PC-9 (cell line): ENCODE results near the gene CRYBB3. TPM values are rescaled to one million over a fixed set of nuclear protein-coding genes. Genes with fewer than 3 reads are reported as not detected.
A peak's percentile ranks its signal among the peaks of the same experiment; 100 is the strongest.
"Not testable (repeated sequence)": the region's sequence is repeated elsewhere in the genome, so short reads cannot be mapped to it uniquely, and the experiment has no call there.

Experiments used
- BruUV-seq: library from RNA; stranded (reverse); fragments of 400-500 nt; replicated peaks from 2 replicates; lab custom pipeline; 2021; lab: Mats Ljungman, UMichigan
- CTCF ChIA-PET: fragments of 300-600 bp; sonication (Branson Sonifier 250); formaldehyde crosslinking; loops from one replicate; lab custom pipeline; 2022; ENCODE audit warnings: antibody characterized with exemption; lab: Charles Lee
- POLR2A ChIA-PET: fragments of 300-600 bp; sonication (Branson Sonifier 250); formaldehyde crosslinking; loops from one replicate; lab custom pipeline; 2022; ENCODE audit warnings: antibody characterized with exemption; ENCODE audit not compliant: unreplicated experiment; lab: Charles Lee
- DNase-seq, 2 experiments: peaks; one replicate each; pipeline versions ENCODE4 v3.0.0 to v3.0.0-alpha.2; 2015 to 2022; ENCODE audit warnings: mixed read lengths in 1 of 2
- H2AFZ ChIP-seq: fragments of 200-600 bp; sonication (generic); 2 replicates; pipeline ENCODE4 v1.8.1; 2017; ENCODE audit warnings: antibody characterized with exemption
- H3F3A ChIP-seq: fragments of 200-600 bp; sonication (generic); 2 replicates; pipeline ENCODE4 v1.8.1; 2017; ENCODE audit warnings: antibody characterized with exemption, mild to moderate bottlenecking, low read depth; ENCODE audit not compliant: insufficient read depth
- H3K27ac ChIP-seq: fragments of 200-600 bp; sonication (generic); 2 replicates; pipeline ENCODE4 v1.6.1; 2016; ENCODE audit warnings: mixed run types
- H3K27me3 ChIP-seq: fragments of 200-600 bp; sonication (generic); 2 replicates; pipeline ENCODE4 v1.6.1; 2016; ENCODE audit warnings: low read depth, mixed run types; ENCODE audit not compliant: insufficient read depth
- H3K36me3 ChIP-seq: fragments of 200-600 bp; sonication (generic); 2 replicates; pipeline ENCODE4 v1.6.1; 2016; ENCODE audit warnings: low read depth, mixed run types
- H3K4me1 ChIP-seq: fragments of 200-600 bp; sonication (generic); replicated peaks from 2 replicates; pipeline ENCODE4 v1.6.1; 2016; ENCODE audit warnings: mixed run types; ENCODE audit not compliant: insufficient read depth
- H3K4me2 ChIP-seq: fragments of 200-600 bp; sonication (generic); 2 replicates; pipeline ENCODE4 v1.6.1; 2017; ENCODE audit warnings: mixed run types
- H3K4me3 ChIP-seq: fragments of 200-600 bp; sonication (generic); 2 replicates; pipeline ENCODE4 v1.6.1; 2016; ENCODE audit warnings: mixed run types
- H3K79me2 ChIP-seq: fragments of 200-600 bp; sonication (generic); 2 replicates; pipeline ENCODE4 v1.6.1; 2017; ENCODE audit warnings: low read depth, mixed run types
- H3K9me2 ChIP-seq: fragments of 200-600 bp; sonication (generic); 2 replicates; pipeline ENCODE4 v1.8.1; 2017; ENCODE audit warnings: mild to moderate bottlenecking; ENCODE audit not compliant: insufficient read depth
- H3K9me3 ChIP-seq: fragments of 200-600 bp; sonication (generic); 2 replicates; pipeline ENCODE4 v1.8.1; 2016; ENCODE audit warnings: low read depth; ENCODE audit not compliant: insufficient read depth
- H4K20me1 ChIP-seq: fragments of 200-600 bp; sonication (generic); 2 replicates; pipeline ENCODE4 v1.8.1; 2017; ENCODE audit not compliant: insufficient read depth
- EZH2 ChIP-seq: fragments of 200-600 bp; sonication (generic); IDR thresholded peaks from 2 replicates; pipeline ENCODE4 v1.8.0; 2017; ENCODE audit warnings: antibody characterized with exemption, low read depth
- intact Hi-C: fragments of 100-400 bp; cut with micrococcal nuclease; formaldehyde crosslinking; loops from one replicate; pipeline ENCODE4 v1.10.0; 2022; ENCODE audit not compliant: unreplicated experiment
- total RNA-seq: library from RNA; stranded (reverse); gene quantifications from 2 replicates; pipeline ENCODE4 v1.2.3, GENCODE V29; 2021
- TF ChIP-seq, protein P1 (sequence below): fragments of 200-600 bp; sonication (generic); conservative IDR thresholded peaks from 2 replicates; pipeline ENCODE4 v1.6.1; 2017; ENCODE audit warnings: mixed run types, antibody characterized with exemption, mild to moderate bottlenecking, moderate library complexity

The CRYBB3 gene
- total RNA-seq, 1 experiment from 2014 or later = 0.85 TPM

DNA sequence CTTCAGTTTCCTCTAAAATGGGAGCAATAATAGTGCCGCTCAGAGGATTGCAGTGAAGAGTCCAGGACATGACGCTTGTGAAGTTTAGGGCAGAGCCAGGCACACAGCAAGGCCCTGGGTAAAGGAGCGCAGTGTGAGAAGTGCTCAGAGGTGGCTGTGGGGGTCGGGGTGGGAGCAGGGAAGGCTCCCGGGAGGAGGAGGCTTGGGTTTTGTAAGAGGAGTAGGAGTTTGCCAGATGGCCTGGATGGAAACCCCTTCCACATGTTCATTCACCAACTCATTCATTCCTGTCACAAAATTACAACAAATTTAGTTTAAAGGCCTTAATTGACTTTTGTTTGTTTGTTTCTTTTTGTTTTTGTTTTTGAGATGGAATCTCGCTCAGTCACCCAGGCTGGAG is 36.8 kb downstream of the CRYBB3 start:
- no peaks in the 10 kb centered on the region for H3K36me3 ChIP-seq
- H3K4me3 ChIP-seq = peak overlapping the region; percentile 27; the same call in 1 of the 2 replicates
- no peaks in the 10 kb centered on the region for H3F3A ChIP-seq
- peak overlapping the region; percentile 74 for H3K4me2 ChIP-seq
- ChIA-PET CTCF (no interaction called here), POLR2A (no interaction called here)
- BruUV-seq = no TSS peak
- H4K20me1 ChIP-seq = no peaks in the 10 kb centered on the region
- no peaks in the 10 kb centered on the region for H3K9me3 ChIP-seq
- no peak for DNase-seq
- intact Hi-C loops = loop anchor here (10.0 kb wide), 3 partner anchors 118 to 1128 kb away; no protein-coding TSS in a partner anchor
- no peaks in the 10 kb centered on the region for H3K4me1 ChIP-seq
- H3K27me3 ChIP-seq = peaks cover 31% of the 10 kb centered on the region
- H3K9me2 ChIP-seq = no peaks in the 10 kb centered on the region
- no peaks in the 10 kb centered on the region for H3K79me2 ChIP-seq
- no peak overlapping the region for H3K27ac ChIP-seq
- no peak for TF ChIP-seq EZH2
- TF ChIP-seq, protein P1, sequence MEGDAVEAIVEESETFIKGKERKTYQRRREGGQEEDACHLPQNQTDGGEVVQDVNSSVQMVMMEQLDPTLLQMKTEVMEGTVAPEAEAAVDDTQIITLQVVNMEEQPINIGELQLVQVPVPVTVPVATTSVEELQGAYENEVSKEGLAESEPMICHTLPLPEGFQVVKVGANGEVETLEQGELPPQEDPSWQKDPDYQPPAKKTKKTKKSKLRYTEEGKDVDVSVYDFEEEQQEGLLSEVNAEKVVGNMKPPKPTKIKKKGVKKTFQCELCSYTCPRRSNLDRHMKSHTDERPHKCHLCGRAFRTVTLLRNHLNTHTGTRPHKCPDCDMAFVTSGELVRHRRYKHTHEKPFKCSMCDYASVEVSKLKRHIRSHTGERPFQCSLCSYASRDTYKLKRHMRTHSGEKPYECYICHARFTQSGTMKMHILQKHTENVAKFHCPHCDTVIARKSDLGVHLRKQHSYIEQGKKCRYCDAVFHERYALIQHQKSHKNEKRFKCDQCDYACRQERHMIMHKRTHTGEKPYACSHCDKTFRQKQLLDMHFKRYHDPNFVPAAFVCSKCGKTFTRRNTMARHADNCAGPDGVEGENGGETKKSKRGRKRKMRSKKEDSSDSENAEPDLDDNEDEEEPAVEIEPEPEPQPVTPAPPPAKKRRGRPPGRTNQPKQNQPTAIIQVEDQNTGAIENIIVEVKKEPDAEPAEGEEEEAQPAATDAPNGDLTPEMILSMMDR = no peak
- H2AFZ ChIP-seq = no peak overlapping the region

DNA sequence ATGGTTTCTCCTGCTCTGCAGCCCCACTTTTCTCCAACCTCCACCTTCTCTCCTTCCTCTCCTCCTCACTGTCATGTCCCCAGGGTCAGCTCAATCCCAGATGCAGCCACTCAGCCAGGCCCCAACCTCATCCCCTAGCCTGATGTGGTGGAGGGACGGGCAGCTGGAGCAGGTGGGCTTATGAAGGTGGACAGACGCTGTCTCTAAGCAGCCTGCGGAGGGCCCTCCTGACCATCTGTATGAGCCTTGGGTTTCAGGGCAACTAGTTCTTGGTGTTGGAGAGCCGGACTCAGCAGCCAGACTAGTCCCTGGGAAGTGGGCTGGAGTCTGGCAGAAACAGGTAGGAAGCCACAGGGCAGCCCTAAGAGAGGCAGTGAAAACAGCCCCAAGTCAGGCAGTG is 37.8 kb downstream of the CRYBB3 start:
- H3K4me3 ChIP-seq = no peak overlapping the region
- H3K27ac ChIP-seq = no peak overlapping the region
- no peak for DNase-seq
- H3K4me2 ChIP-seq = no peak overlapping the region
- intact Hi-C loops = loop anchor here (10.0 kb wide), 3 partner anchors 117 to 1127 kb away; no protein-coding TSS in a partner anchor
- H3K4me1 ChIP-seq = no peaks in the 10 kb centered on the region
- H3K79me2 ChIP-seq = no peaks in the 10 kb centered on the region
- CTCF ChIA-PET = no interaction called here
- TF ChIP-seq EZH2 = no peak
- TF ChIP-seq, protein P1 = no peak
- H2AFZ ChIP-seq = no peak overlapping the region
- H3K9me3 ChIP-seq = no peaks in the 10 kb centered on the region
- H3F3A ChIP-seq = no peaks in the 10 kb centered on the region
- H4K20me1 ChIP-seq = no peaks in the 10 kb centered on the region
- H3K27me3 ChIP-seq = peaks cover 42% of the 10 kb centered on the region
- no peaks in the 10 kb centered on the region for H3K36me3 ChIP-seq
- H3K9me2 ChIP-seq = no peaks in the 10 kb centered on the region
- no TSS peak for BruUV-seq
- POLR2A ChIA-PET = no interaction called here

DNA sequence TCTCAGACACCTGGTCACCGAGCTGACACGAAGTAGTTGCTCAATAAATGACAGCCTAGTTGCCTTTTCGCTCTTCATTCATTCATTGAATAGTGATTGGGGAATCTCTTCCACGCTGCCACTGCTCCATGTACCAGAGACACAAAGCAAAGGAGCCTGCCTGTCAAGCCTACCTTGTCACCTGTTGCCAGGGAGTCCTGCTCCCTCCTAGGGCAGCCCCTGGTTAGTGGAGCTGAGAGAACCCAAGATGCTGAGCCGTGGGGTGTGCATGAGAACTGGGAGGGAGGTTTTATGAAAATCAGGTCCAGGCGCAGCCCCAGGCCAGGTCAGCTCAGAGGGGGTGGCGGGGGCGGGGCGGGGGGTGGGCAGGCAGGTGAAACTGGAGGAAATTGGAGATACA is 38.4 kb downstream of the CRYBB3 start:
- H3K36me3 ChIP-seq, H3K79me2 ChIP-seq, H3K4me1 ChIP-seq, H4K20me1 ChIP-seq, BruUV-seq, H3K4me3 ChIP-seq, H3K27ac ChIP-seq, H3K4me2 ChIP-seq, POLR2A ChIA-PET, H3F3A ChIP-seq, H3K9me2 ChIP-seq, DNase-seq, H3K9me3 ChIP-seq, H2AFZ ChIP-seq: not testable (repeated sequence)
- intact Hi-C loops = loop anchor here (10.0 kb wide), 3 partner anchors 117 to 1127 kb away; no protein-coding TSS in a partner anchor
- peaks cover 42% of the 10 kb centered on the region for H3K27me3 ChIP-seq
- CTCF ChIA-PET = interaction anchor here (0.6 kb wide), 1 partner anchor 226 kb away, joined by 5 read pairs; no protein-coding TSS in a partner anchor

DNA sequence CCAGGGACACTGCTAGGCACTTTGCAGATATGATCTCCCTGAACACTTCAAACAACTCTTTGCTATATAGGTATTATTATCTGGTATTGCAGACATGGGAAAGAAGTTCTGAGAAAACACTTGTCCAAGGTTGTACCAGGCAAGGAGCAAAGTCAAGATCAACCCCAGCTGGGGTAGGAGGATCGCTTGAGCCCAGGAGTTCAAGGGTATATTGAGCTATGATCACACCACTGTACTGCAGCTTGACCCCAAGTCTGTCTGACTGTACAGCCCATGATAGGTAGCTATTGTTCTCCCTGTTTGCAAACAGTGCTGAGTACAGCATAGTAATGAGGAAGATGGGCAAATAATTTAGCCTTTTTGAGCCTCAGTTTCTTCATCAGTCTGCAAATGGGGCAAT is 55.5 kb downstream of the CRYBB3 start:
- H3K27ac ChIP-seq, H3K9me3 ChIP-seq, BruUV-seq, H3K4me1 ChIP-seq, intact Hi-C loops, H4K20me1 ChIP-seq, POLR2A ChIA-PET, H3K9me2 ChIP-seq, H3K4me2 ChIP-seq, H2AFZ ChIP-seq, H3K36me3 ChIP-seq, CTCF ChIA-PET, DNase-seq, H3K27me3 ChIP-seq, H3F3A ChIP-seq, H3K4me3 ChIP-seq, H3K79me2 ChIP-seq: not testable (repeated sequence)

Other genes with a start within 250 kb of the CRYBB3 start
- gene KIAA1671, start 247.1 kb upstream of the CRYBB3 start, total RNA-seq = 44.3 and 47.7 TPM in 2 replicates
- gene CRYBB2, start 19.8 kb downstream of the CRYBB3 start, total RNA-seq = 1.0 TPM in 2 replicates